B cell (primary cell): ENCODE data around the gene ATP6V1G2.

Source experiments
- CTCF ChIP-seq: fragments of 200-600 bp; IDR thresholded peaks from one replicate; pipeline ENCODE4 v1.8.0; 2022; ENCODE audit warnings: antibody characterized with exemption, mild to moderate bottlenecking
- EZH2 ChIP-seq: IDR thresholded peaks from 2 replicates; pipeline ENCODE4 v1.6.1; 2012; ENCODE audit warnings: borderline replicate concordance, low read depth, mild to moderate bottlenecking, moderate library complexity, low read length; ENCODE audit not compliant: insufficient read depth, poor library complexity, severe bottlenecking

GRCh38 chr6:31586599-31587281 is 40.3 kb upstream of the ATP6V1G2 start:
- TF ChIP-seq CTCF: no peak
- TF ChIP-seq EZH2: no peak
